Activated T-cell treated with anti-CD3 and anti-CD28 coated beads for 24 hours (primary cell): ENCODE data around the gene IDI2.

Source experiments
- DNase-seq: peaks from one replicate; pipeline ENCODE4 v3.0.0-alpha.2; 2020; ENCODE audit warnings: low read depth

IDI2 gene

DNA sequence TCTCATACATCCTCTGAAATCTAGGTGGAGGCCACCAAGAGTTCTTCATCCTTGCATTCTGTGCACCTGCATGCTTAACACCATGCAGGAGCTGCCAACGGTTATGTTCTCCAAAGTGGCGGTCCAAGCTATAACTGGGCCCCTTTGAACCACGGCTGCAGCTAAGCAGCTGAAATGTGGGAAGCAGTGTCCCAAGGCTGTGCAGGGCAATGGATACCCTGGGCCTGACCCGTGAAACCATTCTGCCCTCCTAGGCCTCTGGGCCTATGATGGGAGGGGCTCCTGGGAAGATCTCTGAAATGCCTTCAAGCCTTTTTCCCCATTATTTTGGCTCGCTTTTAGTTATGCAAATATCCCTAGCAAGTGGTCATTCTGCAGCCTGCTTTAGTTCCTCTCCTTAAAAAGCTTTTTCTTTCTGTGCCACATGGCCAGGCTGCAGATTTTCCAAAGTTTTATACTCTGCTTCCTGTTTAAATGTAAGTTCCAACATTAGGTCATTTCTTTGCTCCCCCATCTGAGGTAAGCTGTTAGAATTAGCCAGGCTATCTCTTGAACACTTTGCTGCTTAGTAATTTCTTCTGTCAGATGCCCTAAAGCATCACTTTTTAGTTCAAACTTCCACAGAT, 45.1 kb downstream of the IDI2 start:
- no peak for DNase-seq

- DNase-seq: no peak
Observed at GRCh38 chr10:978826-979421, 46.7 kb downstream of the IDI2 start.

GRCh38 chr10:976316-976715, 49.3 kb downstream of the IDI2 start:
- DNase-seq: no peak

DNA sequence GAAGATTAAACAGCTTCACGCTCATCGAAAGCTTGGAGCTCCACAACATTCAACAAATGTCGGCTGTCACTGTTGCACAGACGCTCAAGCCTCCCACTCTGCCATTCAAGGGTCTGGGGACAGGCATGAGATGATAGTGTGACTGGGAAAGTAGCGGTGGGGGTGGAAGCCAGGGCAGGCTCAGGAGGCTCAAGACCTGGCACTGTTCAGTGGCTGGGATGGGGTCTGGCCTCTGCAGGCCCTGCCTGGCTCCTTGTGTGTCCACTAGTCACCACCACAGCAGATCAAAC, 50.9 kb downstream of the IDI2 start:
- DNase-seq: no peak

GRCh38 chr10:974038-974784, 51.4 kb downstream of the IDI2 start:
- no peak for DNase-seq

GRCh38 chr10:972763-973162, 52.9 kb downstream of the IDI2 start:
- DNase-seq: no peak

- DNase-seq: no peak
Observed at GRCh38 chr10:971613-972012, 54.0 kb downstream of the IDI2 start.

- no peak for DNase-seq
Observed at GRCh38 chr10:971150-971542, 54.5 kb downstream of the IDI2 start.

GRCh38 chr10:970311-971149, 55.1 kb downstream of the IDI2 start:
- DNase-seq: no peak

GRCh38 chr10:969473-970150, 56.0 kb downstream of the IDI2 start:
- no peak for DNase-seq
